ENCODE measurements around the gene MN1.

MN1 gene

DNA sequence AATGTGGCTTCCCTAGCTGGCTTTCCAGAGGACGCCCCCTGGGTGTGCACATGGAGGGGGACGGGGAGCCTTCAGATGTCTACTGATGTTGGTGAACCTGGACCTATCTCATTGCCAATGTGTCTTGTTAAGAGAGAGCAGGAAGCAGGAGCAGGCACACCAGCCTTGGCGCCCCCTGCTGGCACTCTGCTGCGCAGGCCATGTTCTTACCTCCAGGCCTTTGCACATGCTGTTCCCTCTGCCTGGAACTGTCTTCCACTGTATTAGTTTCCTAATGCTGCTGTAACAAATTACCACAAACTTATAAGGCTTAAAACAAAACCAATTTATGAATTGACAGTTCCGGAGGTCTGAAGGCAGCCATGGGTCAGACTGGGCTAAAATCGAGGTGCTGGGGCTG is 23.6 kb upstream of the MN1 start:
- DNase-seq, result peak; percentile 11

DNA sequence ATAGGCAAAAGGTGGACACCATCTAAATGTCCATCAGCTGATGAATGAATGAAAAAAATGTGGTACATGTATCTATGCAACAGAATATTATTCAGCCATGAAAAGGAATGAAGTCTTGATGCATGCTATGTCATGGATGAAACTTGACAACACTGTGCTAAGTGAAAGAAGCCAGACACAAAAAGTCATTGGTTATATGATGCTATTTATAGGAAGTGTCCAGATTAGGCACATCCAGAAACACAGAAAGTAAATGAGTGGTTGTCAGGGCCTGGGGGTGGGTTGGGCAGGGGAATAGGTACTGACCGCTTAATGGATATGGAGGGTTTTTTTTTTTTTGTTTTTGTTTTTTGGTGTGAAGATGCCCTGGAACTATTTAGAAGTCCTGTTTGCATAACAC is 21.7 kb upstream of the MN1 start:
- DNase-seq, result no peak

DNA sequence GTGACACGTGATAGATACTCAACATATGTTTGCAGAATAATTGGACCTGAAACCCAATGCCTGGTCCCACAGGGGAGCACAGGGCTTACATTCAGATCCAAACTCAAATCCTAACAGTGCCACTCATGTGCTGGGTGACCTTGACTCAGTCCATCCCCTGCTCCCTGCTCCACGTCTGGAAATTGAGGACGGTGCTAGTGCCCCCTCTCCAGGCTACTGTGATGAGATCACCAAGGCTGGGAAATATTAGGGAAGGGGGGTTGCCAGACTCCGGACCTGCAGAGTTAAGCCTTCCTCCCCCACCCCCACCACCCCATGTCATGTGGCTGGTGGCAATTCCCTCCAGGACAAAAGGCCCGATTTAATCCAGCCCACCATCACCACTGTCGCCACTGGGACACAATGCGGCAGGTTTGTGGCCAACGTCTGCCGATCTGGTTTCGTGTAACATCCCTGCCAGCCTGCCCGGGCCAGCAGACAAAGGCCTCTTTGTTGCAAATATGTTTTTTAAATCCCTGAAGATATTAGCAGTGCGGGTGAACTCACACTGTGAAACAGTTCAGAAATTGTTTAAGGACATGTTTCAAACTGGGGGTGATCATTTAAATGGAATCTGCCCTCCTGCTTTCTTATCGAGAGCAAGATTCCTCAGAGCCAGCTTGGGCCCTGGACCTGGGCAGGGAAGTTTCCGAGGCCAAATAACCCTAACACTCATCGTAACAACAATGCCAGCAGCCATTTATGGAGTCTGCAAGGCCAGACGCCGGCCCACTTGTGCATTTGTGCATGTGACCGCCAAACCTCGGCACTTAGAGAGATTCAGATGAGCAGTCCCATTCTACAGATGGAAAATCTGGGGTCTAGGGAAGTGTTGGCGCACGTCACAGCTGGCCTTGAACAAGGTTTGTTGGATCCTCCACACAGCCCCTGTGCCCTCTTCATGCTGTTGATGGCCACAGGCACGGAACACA is 19.6 kb upstream of the MN1 start:
- DNase-seq, result no peak

DNA sequence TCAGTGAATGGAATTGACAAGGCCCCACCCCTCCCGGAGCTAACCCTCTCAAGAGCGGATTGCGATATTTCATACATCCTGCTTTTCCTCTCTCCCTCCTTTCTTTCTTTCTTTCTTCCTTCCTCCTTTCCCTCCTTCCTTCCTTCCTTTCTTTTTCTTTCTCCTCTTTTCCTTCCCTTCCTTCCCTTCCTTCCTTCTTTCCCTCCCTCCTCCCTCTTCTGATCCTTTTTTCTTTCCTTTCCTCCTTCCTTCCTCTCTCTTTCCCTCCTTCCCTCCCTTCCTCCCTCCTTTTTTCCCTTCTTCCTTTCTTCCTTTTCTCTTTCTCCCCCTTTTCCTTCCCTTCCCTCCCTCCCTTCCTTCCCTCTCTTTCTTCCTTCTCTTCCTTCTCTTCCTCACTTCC is 15.0 kb upstream of the MN1 start:
- DNase-seq, result no peak

DNA sequence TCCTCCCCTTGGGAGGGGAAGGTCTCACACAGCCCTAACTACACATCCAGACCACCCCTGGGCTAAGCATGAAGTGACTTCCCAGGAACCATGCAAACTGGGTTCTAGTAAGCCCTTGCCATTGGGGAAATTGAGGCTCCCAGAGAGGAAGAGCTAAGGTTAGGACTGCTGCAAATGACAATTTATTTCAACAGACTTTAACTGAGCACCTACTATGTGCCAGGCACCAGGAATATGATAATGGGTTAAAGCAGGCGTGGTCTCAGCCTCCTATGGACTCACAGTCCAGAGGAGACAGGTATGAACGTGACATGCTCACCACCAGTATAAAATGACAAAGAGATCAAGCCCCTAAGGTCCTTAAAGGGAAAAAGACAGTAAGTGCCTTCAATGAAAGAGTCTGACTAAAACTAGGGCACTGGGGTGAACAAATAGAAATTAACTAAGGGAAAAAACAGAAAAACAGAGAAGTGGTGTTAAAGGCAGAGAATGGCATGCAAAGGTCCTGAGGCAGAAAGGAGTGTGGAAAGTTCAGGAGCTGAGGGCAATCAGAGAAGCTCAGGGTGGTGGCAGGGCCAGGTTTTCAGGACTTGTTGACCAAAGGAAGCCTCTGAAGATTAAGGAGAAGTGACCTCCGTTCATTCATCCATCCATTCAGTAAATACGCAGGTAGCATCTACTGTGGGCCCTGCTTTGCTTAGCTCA is 14.4 kb upstream of the MN1 start:
- DNase-seq, result no peak

DNA sequence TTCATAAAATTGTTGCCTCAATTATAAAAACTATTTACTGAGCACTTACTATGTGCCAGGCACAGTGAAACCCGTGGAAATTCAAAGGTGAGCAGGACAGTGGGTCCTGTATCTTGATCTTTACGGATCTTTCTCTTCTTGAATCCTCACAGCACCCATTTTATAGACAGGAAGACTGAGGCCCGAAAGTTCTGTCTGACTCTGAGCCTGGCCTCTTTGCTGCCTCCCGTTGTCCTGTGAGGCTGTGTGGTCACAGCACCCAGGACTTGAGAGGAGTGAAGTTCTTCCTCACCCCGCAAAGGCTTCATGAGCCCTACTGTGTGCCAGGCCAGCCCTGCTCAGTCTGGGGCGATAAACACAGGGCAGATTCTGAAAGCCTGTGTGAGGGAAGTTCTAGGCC is 13.4 kb upstream of the MN1 start:
- no peak for DNase-seq

DNA sequence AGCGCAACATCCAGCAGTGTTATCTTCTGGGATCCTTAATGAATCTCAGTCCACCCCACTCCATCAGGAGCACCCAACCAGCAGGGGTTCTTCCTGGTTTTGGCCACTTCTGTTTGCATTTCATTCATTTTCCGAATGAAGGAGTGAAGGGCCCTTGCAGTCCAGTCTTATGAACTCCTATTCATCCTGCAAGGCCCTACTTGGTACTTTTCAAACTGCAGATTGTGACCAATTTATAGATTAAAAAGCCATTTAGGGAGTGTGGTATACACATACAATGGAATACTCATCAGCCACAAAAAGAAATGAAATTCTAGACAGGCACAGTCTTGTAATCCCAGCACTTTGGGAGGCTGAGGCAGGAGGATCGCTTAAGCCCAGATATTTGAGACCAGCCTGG is 10.2 kb upstream of the MN1 start:
- no peak for DNase-seq

DNA sequence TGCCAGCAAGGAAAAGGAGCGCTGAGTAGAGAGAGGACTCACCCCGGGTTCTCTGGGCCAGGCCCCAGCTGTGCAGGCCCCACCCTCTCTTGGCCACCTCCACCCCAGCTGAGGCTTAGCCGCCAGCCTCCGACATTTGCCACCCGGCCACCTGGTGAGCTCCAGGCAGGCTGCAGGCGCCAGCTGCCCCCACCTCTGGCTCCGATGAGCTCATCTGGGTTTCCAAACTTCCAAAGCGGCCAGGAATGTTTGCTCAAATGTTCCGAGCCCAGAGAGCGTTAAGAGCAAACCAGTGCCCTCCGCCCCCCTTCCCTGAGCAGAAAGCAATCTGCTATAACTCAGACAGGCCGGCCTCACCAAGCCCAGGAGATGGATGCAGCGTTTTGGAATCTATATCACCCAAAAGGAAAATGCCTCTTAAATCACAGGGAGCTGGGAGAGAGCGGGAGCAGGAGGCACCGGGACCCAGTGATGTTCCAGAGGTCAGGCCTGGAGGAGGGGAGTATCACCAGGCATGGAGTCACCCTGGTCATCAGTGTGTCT is 9.1 kb upstream of the MN1 start:
- DNase-seq, result no peak

DNA sequence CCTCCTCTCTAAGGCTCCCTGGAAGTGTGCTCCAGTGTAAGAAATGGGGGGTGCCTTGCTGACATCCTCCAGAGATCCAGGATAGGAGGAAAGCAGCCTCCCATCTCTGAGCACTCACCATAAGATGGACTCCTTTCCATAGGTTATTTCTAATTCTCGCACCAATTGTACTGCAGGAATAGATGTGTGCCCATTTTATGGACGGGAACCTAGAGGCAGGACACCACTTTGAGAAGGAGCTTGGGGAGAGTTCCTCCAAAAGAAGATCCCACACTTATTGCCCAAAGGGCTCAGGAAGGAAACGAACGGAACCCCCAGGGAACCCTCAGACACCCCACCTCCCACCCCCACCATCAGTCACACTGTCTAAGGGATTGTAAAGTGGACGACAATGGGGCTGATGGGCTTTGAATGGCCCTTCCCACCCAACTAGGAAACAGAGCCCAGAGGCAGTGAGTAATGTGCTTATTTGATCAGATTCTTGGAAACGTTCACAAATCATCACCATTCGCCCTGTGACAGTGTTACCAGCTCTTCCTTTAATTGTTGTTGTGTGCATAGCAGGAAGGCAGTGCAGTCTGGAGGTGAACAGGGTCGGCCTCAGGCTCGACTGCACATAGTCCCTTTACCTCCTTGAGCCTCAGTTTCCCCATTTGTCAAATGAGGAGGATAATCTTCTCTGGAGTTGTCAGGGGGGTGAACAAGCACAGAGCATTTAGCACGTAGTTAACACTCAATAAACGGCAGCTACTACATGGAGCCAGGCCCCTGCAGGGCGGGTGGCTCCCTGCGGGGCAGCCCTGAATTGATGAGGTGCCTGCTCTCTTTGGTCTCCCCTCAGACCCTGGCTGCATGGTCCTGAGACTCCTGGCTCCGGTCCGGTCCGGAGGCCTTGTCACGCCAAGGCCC is 8.4 kb upstream of the MN1 start:
- no peak for DNase-seq

DNA sequence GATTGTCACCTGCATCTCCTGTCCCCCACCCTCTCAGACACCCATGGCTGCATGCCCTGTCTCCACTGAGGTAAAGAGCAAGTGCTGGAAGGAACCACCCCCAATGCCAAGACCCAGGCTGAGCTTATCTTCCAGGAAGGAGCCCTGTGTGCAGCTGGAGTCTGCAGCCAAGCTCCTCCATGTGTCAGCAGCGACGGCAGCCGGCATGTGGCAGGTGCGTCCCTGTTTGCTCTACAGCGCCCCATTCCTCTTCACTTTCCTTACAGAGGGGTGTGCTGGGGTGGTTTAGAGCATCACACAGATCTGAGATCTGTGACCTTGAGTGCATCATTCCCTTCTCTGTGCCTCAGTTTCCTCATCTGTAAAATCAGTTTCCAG is 7.7 kb upstream of the MN1 start:
- DNase-seq, result no peak

DNA sequence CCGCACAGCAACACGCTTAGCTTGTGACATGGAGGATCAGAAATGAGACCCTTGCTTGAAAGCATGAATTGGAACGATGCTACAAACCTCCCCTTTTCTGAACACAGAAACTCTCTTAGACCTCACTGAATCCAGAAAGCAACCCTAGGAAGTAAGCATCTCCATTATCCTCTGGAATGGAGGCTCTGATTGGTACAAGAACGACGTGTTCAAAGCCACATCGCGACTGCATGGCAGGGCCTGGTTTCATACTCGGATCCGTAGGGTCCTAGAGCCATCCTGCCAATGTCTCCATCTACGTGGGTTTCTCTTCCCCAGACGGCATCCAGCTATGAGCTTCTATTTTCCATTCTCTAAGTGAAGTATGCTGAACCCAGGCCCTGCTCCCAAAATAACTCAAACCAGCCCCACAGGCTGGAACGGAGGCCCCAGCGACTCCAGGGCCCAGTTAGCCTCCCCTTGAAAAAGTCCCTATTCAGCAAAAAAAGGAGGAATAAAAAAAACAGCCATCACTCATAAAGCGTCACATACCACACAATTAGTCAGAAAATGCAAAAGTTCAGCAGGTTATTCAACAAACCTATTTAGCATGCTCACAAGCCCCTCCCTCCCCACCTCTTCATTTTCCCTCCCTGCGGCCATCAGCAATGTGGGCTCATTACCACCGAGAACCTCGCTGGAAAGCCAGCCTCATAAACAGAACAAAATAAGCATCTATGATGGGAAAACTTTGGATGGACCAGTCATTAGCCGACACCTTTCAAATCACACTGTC is 7.1 kb upstream of the MN1 start:
- no peak for DNase-seq

DNA sequence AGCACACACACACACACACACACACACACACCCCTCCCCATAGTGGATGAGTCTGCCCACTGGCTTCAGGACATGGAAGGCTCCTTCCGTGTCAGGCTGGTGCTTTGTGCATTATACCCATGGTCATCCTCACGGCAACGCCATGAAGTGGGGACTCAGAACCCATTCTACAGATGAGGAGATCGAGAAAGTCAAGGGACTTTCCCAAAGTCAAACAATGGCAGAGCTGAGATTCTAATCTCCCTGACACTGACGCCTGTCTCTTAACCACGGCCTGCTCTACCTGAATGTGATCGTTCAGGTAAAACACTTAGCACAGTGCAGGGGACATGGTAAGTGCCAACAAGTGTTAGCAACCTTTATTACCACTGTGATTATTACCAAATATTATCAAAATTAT is 4.3 kb upstream of the MN1 start:
- no peak for DNase-seq

DNA sequence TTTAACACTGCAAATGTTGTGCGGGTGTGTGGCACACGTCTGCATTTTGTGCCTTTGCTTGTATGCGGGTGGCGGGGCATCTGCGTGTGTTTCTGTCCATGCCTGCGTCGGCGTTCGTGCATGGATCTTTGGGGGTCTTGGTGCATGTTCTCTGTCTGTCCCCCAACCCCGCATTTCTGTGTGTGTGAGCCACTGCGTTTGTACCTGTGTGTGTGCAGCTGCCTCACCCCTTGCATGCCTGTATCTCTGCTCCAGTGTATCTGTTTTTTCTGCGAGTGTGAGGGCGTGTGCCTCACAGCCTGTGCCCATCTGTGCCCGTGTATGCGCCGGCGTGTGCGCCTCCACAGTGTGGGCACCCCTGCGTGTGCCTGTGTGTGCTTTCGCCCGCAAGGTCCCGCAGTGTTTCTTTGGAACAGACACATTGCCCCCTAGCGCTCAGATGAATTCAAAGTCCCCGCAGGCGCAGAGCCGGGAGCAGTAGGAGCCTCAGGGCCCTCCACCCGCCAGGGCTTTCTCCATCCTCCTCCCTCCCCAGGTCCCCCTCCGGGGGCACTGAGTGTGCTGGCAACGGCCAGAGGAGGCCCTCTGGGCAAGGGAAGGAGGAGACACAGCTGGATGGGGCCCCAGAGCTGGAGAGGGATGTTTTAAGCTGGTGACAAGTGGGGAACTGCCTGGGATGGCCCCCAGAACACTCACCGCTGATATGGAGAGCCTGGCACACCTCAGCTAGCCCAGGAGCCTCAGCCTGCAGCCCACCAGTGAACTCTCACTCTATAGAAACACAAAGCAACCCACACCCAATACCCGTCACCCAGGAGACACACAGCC is 3.1 kb upstream of the MN1 start:
- DNase-seq, result peak; percentile 50

DNA sequence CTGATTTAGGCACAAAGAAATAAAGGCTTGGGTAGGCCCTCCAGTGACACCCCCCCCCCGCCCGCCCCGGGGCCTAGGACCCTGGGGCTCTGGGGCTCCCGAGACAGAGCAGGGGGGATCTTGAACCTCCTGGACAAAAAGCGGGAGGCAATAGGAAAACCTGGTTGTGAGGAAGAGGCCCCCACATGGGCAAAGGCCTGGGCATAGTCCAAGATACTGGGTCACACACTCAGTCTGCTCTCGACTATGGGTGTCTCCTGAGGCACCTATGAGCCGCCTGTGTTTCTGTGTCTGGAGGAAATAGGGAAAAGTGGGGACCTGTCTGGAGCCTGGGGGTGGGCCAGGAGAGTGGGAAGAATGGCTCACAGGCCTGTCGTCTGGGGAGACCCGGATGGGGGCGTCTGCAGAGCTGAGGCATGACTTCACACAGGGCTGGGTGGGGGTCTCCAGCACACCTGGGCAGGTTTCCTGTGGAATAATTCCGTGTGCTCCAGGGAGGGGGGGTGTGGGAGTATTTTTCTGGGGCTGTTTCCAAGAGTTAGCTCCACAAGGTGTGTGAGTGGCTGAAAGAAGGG is 2.4 kb upstream of the MN1 start:
- no peak for DNase-seq

DNA sequence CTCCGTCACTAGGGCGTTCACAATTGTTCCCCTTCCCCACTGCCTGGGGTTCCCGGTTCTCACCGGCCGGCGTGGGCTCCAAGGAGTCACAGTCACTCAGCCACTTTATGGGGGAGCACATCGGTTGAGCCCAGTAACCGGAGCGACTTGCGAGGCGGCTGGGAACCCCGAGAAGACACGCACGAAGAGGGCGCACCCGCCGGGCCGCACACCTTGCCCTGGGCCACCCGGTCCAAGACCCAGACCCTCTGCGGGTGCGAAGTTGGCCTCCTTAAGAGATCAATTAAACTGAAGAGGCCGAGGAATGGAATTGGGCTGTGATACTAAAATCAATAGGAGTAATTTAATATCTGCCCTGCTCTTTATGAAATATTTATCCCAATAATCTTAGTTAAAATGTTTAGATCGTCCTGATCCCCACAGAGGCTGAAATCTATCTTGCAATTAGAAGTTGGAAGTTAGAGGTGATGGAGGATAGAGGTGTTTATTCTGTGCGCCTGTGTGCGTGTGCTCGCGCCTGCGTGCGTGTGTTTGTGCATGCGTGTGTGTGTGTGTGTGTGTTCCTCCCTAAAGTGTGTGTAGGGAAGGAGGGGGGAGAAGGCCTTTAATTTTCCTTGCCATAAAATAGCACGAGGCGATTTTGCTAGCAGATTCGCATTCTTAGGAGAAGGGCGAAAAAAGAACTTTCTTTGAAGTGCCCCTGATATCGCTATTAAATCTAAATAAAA is 954 bp upstream of the MN1 start:
- no peak for DNase-seq

DNA sequence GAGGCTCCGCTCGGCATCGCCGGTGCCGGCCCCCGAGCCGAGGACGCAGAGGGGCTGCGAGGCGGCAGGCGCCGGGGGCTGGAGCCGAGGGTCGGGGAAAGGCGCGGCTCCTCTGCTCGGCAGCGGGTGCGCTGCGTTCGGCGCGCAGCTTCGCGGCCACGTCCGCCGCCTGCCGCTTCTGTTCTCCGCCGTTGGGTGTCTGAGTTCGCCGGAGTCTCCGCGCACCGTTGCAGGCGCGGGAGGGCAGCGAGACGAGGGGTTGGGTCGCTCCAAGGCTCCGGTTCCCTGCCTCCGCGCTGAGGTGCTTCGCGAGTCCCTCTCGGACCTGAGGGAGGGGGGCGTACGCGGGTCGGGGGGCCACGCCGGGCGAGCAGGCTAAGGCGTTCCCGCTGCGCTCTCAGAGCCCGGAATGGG is 347 bp downstream of the MN1 start:
- peak; percentile 36 for DNase-seq

DNA sequence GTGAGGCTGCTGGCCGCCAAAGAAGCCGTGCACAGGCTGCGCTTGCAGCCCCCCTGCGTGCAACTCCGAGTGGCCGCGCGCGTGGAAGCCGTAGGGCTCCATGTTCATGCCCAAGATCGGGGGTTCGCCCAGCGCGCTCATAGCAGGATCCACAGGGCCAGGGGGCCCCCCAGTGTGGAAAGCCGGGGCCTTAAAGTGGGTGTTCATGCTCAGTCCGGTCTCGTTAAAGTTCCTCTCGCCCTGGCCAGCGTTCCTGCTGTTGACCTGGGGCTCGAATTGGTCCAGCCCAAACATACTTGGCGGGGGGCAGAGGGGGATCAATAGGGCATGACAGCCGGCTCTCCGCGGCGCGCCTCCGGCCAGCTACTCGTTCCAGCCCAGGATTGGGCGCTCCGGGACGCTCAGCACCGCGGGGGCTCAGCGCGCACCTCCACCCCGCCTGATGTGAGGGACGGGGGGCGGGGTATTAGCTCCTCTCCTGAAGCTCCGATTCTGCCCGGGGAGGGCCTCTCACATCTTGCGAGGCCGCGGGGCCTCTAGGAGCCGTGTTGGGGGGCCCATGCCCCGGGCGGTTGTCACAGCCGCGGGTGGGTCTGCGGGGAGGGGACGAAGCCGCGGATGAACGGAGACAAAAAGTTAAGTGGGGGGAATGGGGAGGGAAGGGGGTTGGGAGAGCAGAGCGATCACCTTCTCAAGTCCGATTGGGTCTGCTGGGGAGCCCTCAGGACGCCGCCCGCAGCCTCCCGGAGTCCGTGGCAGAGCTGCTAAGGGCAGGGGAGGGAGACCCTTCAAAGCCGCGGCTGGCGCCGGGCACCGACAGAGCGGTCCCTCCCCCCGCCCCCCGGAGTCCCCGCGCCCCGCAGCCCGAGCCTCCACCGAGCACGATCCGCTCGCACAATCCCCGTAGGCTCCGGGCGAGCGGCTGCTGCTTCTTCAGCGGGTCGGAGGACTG is 1.0 kb downstream of the MN1 start:
- DNase-seq, result no peak

DNA sequence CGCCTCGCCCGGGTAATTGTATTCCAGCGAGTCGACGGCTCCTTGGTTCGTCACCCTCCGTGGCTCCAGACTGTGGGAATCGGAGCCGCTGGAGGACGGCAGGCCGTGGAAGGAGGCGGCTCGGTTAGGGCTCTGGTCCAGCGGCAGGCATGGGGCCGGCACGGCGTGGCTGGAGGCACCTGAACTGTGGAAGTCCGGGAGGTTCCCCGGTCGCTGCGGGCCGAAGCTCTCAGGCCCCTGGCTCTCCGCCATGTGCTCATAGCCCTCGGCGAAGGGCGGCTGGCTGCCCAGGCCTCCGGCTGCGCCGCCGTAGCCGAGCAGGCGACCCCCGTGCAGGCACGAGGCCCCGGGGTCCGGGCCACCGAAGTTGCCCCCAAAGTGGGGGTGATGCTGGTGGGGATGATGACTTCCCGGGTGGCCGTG is 1.7 kb downstream of the MN1 start:
- no peak for DNase-seq

Measured in stimulated activated CD4-positive, alpha-beta T cell treated with anti-CD3 and anti-CD28 coated beads, Interleukin-4, amount 100 ng/mL, for 1 hour (primary cell).